Keratinocyte (primary cell): ENCODE results near the gene ETHE1. TPM values are rescaled to one million over a fixed set of nuclear protein-coding genes. Genes with fewer than 3 reads are reported as not detected.

Source experiments
- DNase-seq: peaks from one replicate; pipeline ENCODE4 v3.0.0-alpha.2; 2011; ENCODE audit warnings: low read depth, missing footprints, low spot score
- FAIRE-seq: peaks from 2 replicates; lab custom pipeline; 2011; peaks lifted over from hg19 to GRCh38; lab: Jason Lieb, UNC
- H2AFZ ChIP-seq: 2 replicates; pipeline ENCODE4 v1.6.0; 2012; ENCODE audit warnings: low read length, control low read depth, inconsistent platforms; ENCODE audit not compliant: control insufficient read depth
- H3K27ac ChIP-seq: 2 replicates; pipeline ENCODE4 v1.5.1; 2011; ENCODE audit warnings: low read length; ENCODE audit not compliant: control insufficient read depth, insufficient read depth
- H3K27me3 ChIP-seq: 3 replicates; pipeline ENCODE4 v1.6.0; 2011; ENCODE audit warnings: low read length; ENCODE audit not compliant: control insufficient read depth, insufficient read depth; ENCODE audit errors: extremely low read depth
- H3K36me3 ChIP-seq, 2 experiments: 2 replicates in 1 of 2; 3 replicates in 1 of 2; pipeline ENCODE4 v1.5.1; 2011; ENCODE audit warnings: low read length in 2 of 2, mild to moderate bottlenecking in 1 of 2; ENCODE audit not compliant: control insufficient read depth in 2 of 2, insufficient read depth in 2 of 2; ENCODE audit errors: extremely low read depth in 1 of 2
- H3K4me1 ChIP-seq: 3 replicates; pipeline ENCODE4 v1.5.1; 2011; ENCODE audit warnings: low read length; ENCODE audit not compliant: control insufficient read depth, insufficient read depth; ENCODE audit errors: extremely low read depth
- H3K4me2 ChIP-seq: 3 replicates; pipeline ENCODE4 v1.6.0; 2011; ENCODE audit warnings: low read depth, low read length; ENCODE audit not compliant: control insufficient read depth, insufficient read depth; ENCODE audit errors: extremely low read depth
- H3K4me3 ChIP-seq, 3 experiments: fragments of 200-600 bp in 1 of 3; sonication (generic) in 1 of 3; 2 replicates in 2 of 3; 3 replicates in 1 of 3; pipeline ENCODE4 v1.5.1; 2011 to 2016; ENCODE audit warnings: low read length in 3 of 3, mild to moderate bottlenecking in 3 of 3, control low read depth in 2 of 3, inconsistent platforms in 1 of 3, low read depth in 1 of 3, mixed read lengths in 1 of 3, mixed run types in 1 of 3, moderate library complexity in 1 of 3; ENCODE audit not compliant: control insufficient read depth in 2 of 3, insufficient read depth in 2 of 3; ENCODE audit errors: extremely low read depth in 1 of 3
- H3K79me2 ChIP-seq: 2 replicates; pipeline ENCODE4 v1.6.0; 2012; ENCODE audit warnings: low read length; ENCODE audit not compliant: control insufficient read depth, insufficient read depth
- H3K9ac ChIP-seq: 3 replicates; pipeline ENCODE4 v1.6.0; 2011; ENCODE audit warnings: low read length; ENCODE audit not compliant: control insufficient read depth, insufficient read depth; ENCODE audit errors: extremely low read depth
- H3K9me1 ChIP-seq: 3 replicates; pipeline ENCODE4 v1.6.0; 2011; ENCODE audit warnings: low read length; ENCODE audit not compliant: control insufficient read depth, insufficient read depth; ENCODE audit errors: extremely low read depth
- H3K9me3 ChIP-seq: 2 replicates; pipeline ENCODE4 v1.5.1; 2012; ENCODE audit warnings: low read depth, low read length; ENCODE audit not compliant: control insufficient read depth
- H4K20me1 ChIP-seq: 3 replicates; pipeline ENCODE4 v1.6.0; 2011; ENCODE audit warnings: low read length; ENCODE audit not compliant: control insufficient read depth, insufficient read depth; ENCODE audit errors: extremely low read depth
- EZH2 ChIP-seq: IDR thresholded peaks from one replicate; pipeline ENCODE4 v1.6.1; 2012; ENCODE audit warnings: inconsistent platforms, mild to moderate bottlenecking, low read length, moderate library complexity
- dilution Hi-C: fragments of 300-500 bp; cut with MboI; formaldehyde crosslinking; loops from one replicate; pipeline ENCODE4 v1.7.0; 2020; ENCODE audit warnings: low sequenced_read_pairs; ENCODE audit not compliant: extremely low pct_ligation_motif_present
- polyA plus RNA-seq, 5 experiments: library from polyadenylated mRNA; depleted of rRNA in 3 of 5; stranded (reverse) in 3 of 5; stranded (forward) in 1 of 5; unstranded in 1 of 5; fragments of >200 nt; gene quantifications; 1 replicate in 1 of 5; 2 replicates in 3 of 5; 3 replicates in 1 of 5; pipeline versions ENCODE4 v1.2.1 to v1.2.3, GENCODE V29; 2011 to 2012; ENCODE audit warnings: missing spikeins in 2 of 5, low read depth in 1 of 5, low replicate concordance in 1 of 5
- TF ChIP-seq, protein P1 (sequence below), 3 experiments: IDR thresholded peaks in 1 of 3; conservative IDR thresholded peaks in 1 of 3; optimal IDR thresholded peaks in 1 of 3; 2 replicates in 2 of 3; 3 replicates in 1 of 3; pipeline versions ENCODE3 to v1.5.1; 2011; ENCODE audit warnings: low read length in 3 of 3, mild to moderate bottlenecking in 3 of 3, moderate library complexity in 2 of 3, control low read depth in 1 of 3, inconsistent platforms in 1 of 3; ENCODE audit not compliant: insufficient read depth in 2 of 3; ENCODE audit errors: extremely low read depth in 1 of 3

The ETHE1 gene
- polyA plus RNA-seq, 1 donor (not counting 4 experiments of a cell fraction or from before 2014, with no cell fraction given), result 234 TPM

DNA sequence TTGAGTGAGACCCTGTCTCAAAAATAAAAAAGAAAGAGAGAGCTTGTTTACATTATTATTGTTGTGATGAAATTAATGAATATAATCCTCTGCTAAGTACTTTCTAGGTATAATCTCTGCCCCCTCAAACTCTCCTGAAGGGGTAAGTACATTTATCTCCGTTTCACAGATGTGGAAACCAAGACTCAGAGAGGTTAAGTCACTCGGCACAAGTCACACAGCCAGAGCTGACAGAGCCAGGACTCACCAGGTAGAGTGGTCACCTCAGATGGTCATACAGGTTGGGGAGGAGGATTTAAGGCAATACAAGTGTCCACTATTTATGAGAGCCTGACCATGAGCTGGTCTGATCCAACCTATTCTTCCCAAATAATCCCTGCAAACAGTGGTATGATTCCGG is 46.4 kb downstream of the ETHE1 start:
- H3K27ac ChIP-seq, result no peak overlapping the region
- peaks cover 7 to 28% of the 10 kb centered on the region in 2 experiments for H3K36me3 ChIP-seq
- H3K4me3 ChIP-seq, result no peak overlapping the region
- no peaks in the 10 kb centered on the region for H3K27me3 ChIP-seq
- no peaks in the 10 kb centered on the region for H3K9me1 ChIP-seq
- dilution Hi-C loops, result no loop called here
- no peak overlapping the region for H3K9ac ChIP-seq
- FAIRE-seq, result no peak
- no peak for DNase-seq
- no peak overlapping the region for H3K4me2 ChIP-seq
- peaks cover 10% of the 10 kb centered on the region for H3K4me1 ChIP-seq
- H3K79me2 ChIP-seq, result no peaks in the 10 kb centered on the region
- H3K9me3 ChIP-seq, result no peaks in the 10 kb centered on the region
- TF ChIP-seq, protein P1, sequence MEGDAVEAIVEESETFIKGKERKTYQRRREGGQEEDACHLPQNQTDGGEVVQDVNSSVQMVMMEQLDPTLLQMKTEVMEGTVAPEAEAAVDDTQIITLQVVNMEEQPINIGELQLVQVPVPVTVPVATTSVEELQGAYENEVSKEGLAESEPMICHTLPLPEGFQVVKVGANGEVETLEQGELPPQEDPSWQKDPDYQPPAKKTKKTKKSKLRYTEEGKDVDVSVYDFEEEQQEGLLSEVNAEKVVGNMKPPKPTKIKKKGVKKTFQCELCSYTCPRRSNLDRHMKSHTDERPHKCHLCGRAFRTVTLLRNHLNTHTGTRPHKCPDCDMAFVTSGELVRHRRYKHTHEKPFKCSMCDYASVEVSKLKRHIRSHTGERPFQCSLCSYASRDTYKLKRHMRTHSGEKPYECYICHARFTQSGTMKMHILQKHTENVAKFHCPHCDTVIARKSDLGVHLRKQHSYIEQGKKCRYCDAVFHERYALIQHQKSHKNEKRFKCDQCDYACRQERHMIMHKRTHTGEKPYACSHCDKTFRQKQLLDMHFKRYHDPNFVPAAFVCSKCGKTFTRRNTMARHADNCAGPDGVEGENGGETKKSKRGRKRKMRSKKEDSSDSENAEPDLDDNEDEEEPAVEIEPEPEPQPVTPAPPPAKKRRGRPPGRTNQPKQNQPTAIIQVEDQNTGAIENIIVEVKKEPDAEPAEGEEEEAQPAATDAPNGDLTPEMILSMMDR (optimal IDR thresholded peaks at IDR 0.05 in 1 of 3, IDR thresholded peaks at IDR 0.05 in 1 of 3, conservative IDR thresholded peaks at IDR 0.05 in 1 of 3; ENCODE audit: extremely low read depth in 1 of 3, insufficient read depth in 2 of 3, low read length in 3 of 3), result no peak
- no peak for TF ChIP-seq EZH2
- no peak overlapping the region for H2AFZ ChIP-seq
- H4K20me1 ChIP-seq, result no peaks in the 10 kb centered on the region

DNA sequence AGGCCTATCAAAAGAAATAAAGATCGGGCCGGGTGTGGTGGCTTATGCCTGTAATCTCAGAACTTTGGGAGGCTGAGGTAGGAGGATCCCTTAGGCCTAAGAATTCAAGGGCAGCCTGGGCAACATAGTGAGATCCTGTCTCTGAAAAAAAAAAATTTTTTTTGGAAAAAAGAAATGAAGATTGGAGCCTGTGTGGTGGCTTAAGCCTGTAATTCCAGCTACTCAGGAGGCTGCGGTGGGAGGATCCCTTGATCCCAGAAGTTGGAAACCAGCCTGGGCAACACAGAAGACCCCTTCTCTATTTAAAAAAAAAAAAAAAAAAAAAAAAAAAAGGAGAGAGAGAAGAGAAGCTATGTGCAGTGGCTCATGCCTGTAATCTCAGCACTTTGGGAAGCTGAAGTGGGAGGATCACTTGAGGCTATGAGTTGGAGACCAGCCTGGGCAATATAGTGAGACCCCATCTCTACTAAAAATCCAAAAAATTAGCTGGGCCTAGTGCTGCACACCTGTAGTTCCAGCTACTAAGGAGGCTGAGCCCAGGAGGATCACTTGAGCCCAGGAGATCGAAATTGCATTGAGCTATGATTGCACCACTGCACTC is 46.9 kb downstream of the ETHE1 start:
- FAIRE-seq (no peak), DNase-seq (no peak)
- H3K4me3 ChIP-seq, result no peak overlapping the region
- dilution Hi-C loops, result no loop called here
- H3K27me3 ChIP-seq, result no peaks in the 10 kb centered on the region
- H3K79me2 ChIP-seq, result no peaks in the 10 kb centered on the region
- H3K4me2 ChIP-seq, result no peak overlapping the region
- no peaks in the 10 kb centered on the region for H3K9me3 ChIP-seq
- H4K20me1 ChIP-seq, result no peaks in the 10 kb centered on the region
- H3K36me3 ChIP-seq, result peaks cover 7 to 28% of the 10 kb centered on the region in 2 experiments
- no peak overlapping the region for H3K27ac ChIP-seq
- H2AFZ ChIP-seq, result no peak overlapping the region
- H3K9ac ChIP-seq, result no peak overlapping the region
- no peaks in the 10 kb centered on the region for H3K9me1 ChIP-seq
- TF ChIP-seq, protein P1 (optimal IDR thresholded peaks at IDR 0.05 in 1 of 3, IDR thresholded peaks at IDR 0.05 in 1 of 3, conservative IDR thresholded peaks at IDR 0.05 in 1 of 3; ENCODE audit: extremely low read depth in 1 of 3, insufficient read depth in 2 of 3, low read length in 3 of 3), result no peak
- TF ChIP-seq EZH2, result no peak
- H3K4me1 ChIP-seq, result peaks cover 14% of the 10 kb centered on the region
